Measurements from ENCODE around the gene ASXL2.

The ASXL2 gene

GRCh38 chr2:25738383-25739343 lies 139.6 kb downstream of the ASXL2 start:
- Histone ChIP-seq H3K4me2 (no peak overlapping the region), H3K4me1 (ENCODE audit: low read depth, poor library complexity, severe bottlenecking) (no peaks in the 10 kb centered on the region), H2AFZ (ENCODE audit: low read depth) (no peak overlapping the region), H3K4me3 (IDR thresholded peaks at IDR 0.05; ENCODE audit: insufficient read depth, low read depth, low read length) (no peak overlapping the region), H3K36me3 (ENCODE audit: insufficient read depth) (no peaks in the 10 kb centered on the region), H3K27ac (no peak overlapping the region), H3K9ac (no peak overlapping the region), H3K79me2 (ENCODE audit: insufficient read depth, low read depth) (no peaks in the 10 kb centered on the region), H4K20me1 (ENCODE audit: insufficient read depth) (no peaks in the 10 kb centered on the region), H3K27me3 (ENCODE audit: insufficient read depth, low read depth) (no peaks in the 10 kb centered on the region)
- TF ChIP-seq CTCF (conservative IDR thresholded peaks at IDR 0.05; ENCODE audit: low read depth, low read length): no peak

GRCh38 chr2:25736899-25737515 lies 141.3 kb downstream of the ASXL2 start:
- no peaks in the 10 kb centered on the region for H3K27me3 ChIP-seq (ENCODE audit: insufficient read depth, low read depth)
- H3K79me2 ChIP-seq (ENCODE audit: insufficient read depth, low read depth): no peaks in the 10 kb centered on the region
- no peaks in the 10 kb centered on the region for H3K4me1 ChIP-seq (ENCODE audit: low read depth, poor library complexity, severe bottlenecking)
- no peak overlapping the region for H3K27ac ChIP-seq
- H3K9ac ChIP-seq: no peak overlapping the region
- H3K4me2 ChIP-seq: no peak overlapping the region
- H2AFZ ChIP-seq (ENCODE audit: low read depth): no peak overlapping the region
- H3K36me3 ChIP-seq (ENCODE audit: insufficient read depth): no peaks in the 10 kb centered on the region
- H3K4me3 ChIP-seq (IDR thresholded peaks at IDR 0.05; ENCODE audit: insufficient read depth, low read depth, low read length): no peak overlapping the region
- no peaks in the 10 kb centered on the region for H4K20me1 ChIP-seq (ENCODE audit: insufficient read depth)
- no peak for TF ChIP-seq CTCF (conservative IDR thresholded peaks at IDR 0.05; ENCODE audit: low read depth, low read length)

GRCh38 chr2:25735835-25736234 lies 142.5 kb downstream of the ASXL2 start:
- no peak for TF ChIP-seq CTCF (conservative IDR thresholded peaks at IDR 0.05; ENCODE audit: low read depth, low read length)
- Histone ChIP-seq H4K20me1 (ENCODE audit: insufficient read depth) (no peaks in the 10 kb centered on the region), H3K79me2 (ENCODE audit: insufficient read depth, low read depth) (no peaks in the 10 kb centered on the region), H3K4me3 (IDR thresholded peaks at IDR 0.05; ENCODE audit: insufficient read depth, low read depth, low read length) (no peak overlapping the region), H3K27me3 (ENCODE audit: insufficient read depth, low read depth) (no peaks in the 10 kb centered on the region), H3K27ac (no peak overlapping the region), H3K4me2 (no peak overlapping the region), H2AFZ (ENCODE audit: low read depth) (no peak overlapping the region), H3K9ac (no peak overlapping the region), H3K4me1 (ENCODE audit: low read depth, poor library complexity, severe bottlenecking) (no peaks in the 10 kb centered on the region), H3K36me3 (ENCODE audit: insufficient read depth) (no peaks in the 10 kb centered on the region)

GRCh38 chr2:25728559-25728958 lies 149.7 kb downstream of the ASXL2 start:
- Histone ChIP-seq H3K4me1 (ENCODE audit: low read depth, poor library complexity, severe bottlenecking) (no peaks in the 10 kb centered on the region), H3K27ac (no peak overlapping the region), H3K36me3 (ENCODE audit: insufficient read depth) (no peaks in the 10 kb centered on the region), H3K27me3 (ENCODE audit: insufficient read depth, low read depth) (no peaks in the 10 kb centered on the region), H3K79me2 (ENCODE audit: insufficient read depth, low read depth) (no peaks in the 10 kb centered on the region), H3K4me3 (IDR thresholded peaks at IDR 0.05; ENCODE audit: insufficient read depth, low read depth, low read length) (no peak overlapping the region), H4K20me1 (ENCODE audit: insufficient read depth) (no peaks in the 10 kb centered on the region), H3K9ac (no peak overlapping the region), H2AFZ (ENCODE audit: low read depth) (no peak overlapping the region), H3K4me2 (no peak overlapping the region)
- TF ChIP-seq CTCF (conservative IDR thresholded peaks at IDR 0.05; ENCODE audit: low read depth, low read length): no peak
